HCT116 (cell line): Measurements from ENCODE around the gene IL17RA. TPM values are rescaled to one million over a fixed set of nuclear protein-coding genes. Genes with fewer than 3 reads are reported as not detected.
A peak's percentile ranks its signal among the peaks of the same experiment; 100 is the strongest.

Source experiments
- ATAC-seq: fragments of 200-7000 bp; cut with Tn5 transposase; 2 replicates; pipeline ENCODE4 v1.9.1; 2020; ENCODE audit warnings: mild to moderate bottlenecking, moderate library complexity
- BruUV-seq: library from RNA; stranded (reverse); fragments of 400-500 nt; replicated peaks from 2 replicates; lab custom pipeline; 2021; lab: Mats Ljungman, UMichigan
- CTCF ChIA-PET: fragments of 300-600 bp; sonication (Branson Sonifier 250); formaldehyde crosslinking; loops from one replicate; lab custom pipeline; 2021; ENCODE audit warnings: antibody characterized with exemption; lab: Charles Lee
- POLR2A ChIA-PET: fragments of 300-600, 350-600 bp; sonication (Branson Sonifier 250); formaldehyde crosslinking; loops from one replicate; lab custom pipeline; 2021; ENCODE audit warnings: antibody characterized with exemption; lab: Charles Lee
- RAD21 ChIA-PET, 2 experiments: fragments of 300-600 bp; sonication (Branson Sonifier 250); formaldehyde crosslinking; loops; one replicate each; lab custom pipeline; 2023; ENCODE audit warnings: low total read pairs in 2 of 2; ENCODE audit not compliant: uncharacterized antibody in 2 of 2, unreplicated experiment in 2 of 2, low non-redundant PET in 1 of 2; lab: Charles Lee
- DNase-seq: peaks from one replicate; pipeline ENCODE4 v3.0.0-alpha.2; 2010; ENCODE audit warnings: low read depth, low spot score
- H2AFZ ChIP-seq: fragments of 200-600 bp; shearing (Covaris generic), sonication (generic); 2 replicates; pipeline ENCODE4 v1.6.1; 2017; ENCODE audit warnings: low read depth, mixed run types, mixed read lengths, antibody characterized with exemption, low read length; ENCODE audit not compliant: poor library complexity, severe bottlenecking
- H3K27ac ChIP-seq: 2 replicates; pipeline ENCODE4 v1.5.1; 2012; ENCODE audit warnings: low read depth, low read length
- H3K27me3 ChIP-seq: fragments of 200-600 bp; sonication (generic); 2 replicates; pipeline ENCODE4 v1.6.1; 2016; ENCODE audit warnings: mixed run types, low read length, mixed read lengths; ENCODE audit not compliant: insufficient read depth
- H3K36me3 ChIP-seq, 2 experiments: fragments of 200-500 bp in 1 of 2; fragments of 200-600 bp in 1 of 2; sonication (Bioruptor generic) in 1 of 2; sonication (generic) in 1 of 2; 2 replicates each; pipeline versions ENCODE4 v1.5.1 to v1.6.1; 2014 to 2016; ENCODE audit warnings: low read length in 2 of 2, inconsistent platforms in 1 of 2, mixed read lengths in 1 of 2, mixed run types in 1 of 2; ENCODE audit not compliant: insufficient read depth in 2 of 2, control insufficient read depth in 1 of 2
- H3K4me1 ChIP-seq, 2 experiments: fragments of 200-600 bp in 1 of 2; sonication (generic) in 1 of 2; 2 replicates each; pipeline versions ENCODE4 v1.5.1 to v1.6.1; 2012 to 2017; ENCODE audit warnings: low read length in 2 of 2, inconsistent platforms in 1 of 2, mild to moderate bottlenecking in 1 of 2, mixed read lengths in 1 of 2, mixed run types in 1 of 2, moderate library complexity in 1 of 2; ENCODE audit not compliant: insufficient read depth in 2 of 2, control insufficient read depth in 1 of 2
- H3K4me2 ChIP-seq: fragments of 200-600 bp; sonication (generic); 2 replicates; pipeline ENCODE4 v1.6.1; 2017; ENCODE audit warnings: mixed run types, low read length, mixed read lengths
- H3K4me3 ChIP-seq, 2 experiments: fragments of 200-600 bp in 1 of 2; sonication (generic) in 1 of 2; replicated peaks in 1 of 2; 2 replicates each; pipeline ENCODE4 v1.5.1; 2011 to 2016; ENCODE audit warnings: low read length in 2 of 2, control low read depth in 1 of 2, low read depth in 1 of 2, mild to moderate bottlenecking in 1 of 2, mixed read lengths in 1 of 2, mixed run types in 1 of 2
- H3K79me2 ChIP-seq: fragments of 200-600 bp; sonication (generic); 2 replicates; pipeline ENCODE4 v1.6.1; 2017; ENCODE audit warnings: mild to moderate bottlenecking, mixed run types, low read length, moderate library complexity, mixed read lengths; ENCODE audit not compliant: insufficient read depth
- H3K9ac ChIP-seq: fragments of 200-600 bp; sonication (generic); 2 replicates; pipeline ENCODE4 v1.6.1; 2016; ENCODE audit warnings: low read length, mixed read lengths
- H3K9me2 ChIP-seq: fragments of 200-600 bp; sonication (generic), shearing (Covaris generic); 2 replicates; pipeline ENCODE4 v1.6.1; 2017; ENCODE audit warnings: mixed run types, mild to moderate bottlenecking, moderate library complexity; ENCODE audit not compliant: insufficient read depth
- H3K9me3 ChIP-seq, 2 experiments: fragments of 200-500 bp in 1 of 2; fragments of 200-600 bp in 1 of 2; sonication (Bioruptor generic) in 1 of 2; sonication (generic) in 1 of 2; 2 replicates each; pipeline ENCODE4 v1.6.1; 2014 to 2017; ENCODE audit warnings: low read length in 2 of 2, mixed read lengths in 2 of 2, inconsistent platforms in 1 of 2, low read depth in 1 of 2, mild to moderate bottlenecking in 1 of 2, mixed run types in 1 of 2, moderate library complexity in 1 of 2; ENCODE audit not compliant: control insufficient read depth in 1 of 2, insufficient read depth in 1 of 2
- H4K20me1 ChIP-seq: fragments of 200-600 bp; sonication (generic), shearing (Covaris generic); 2 replicates; pipeline ENCODE4 v1.6.1; 2017; ENCODE audit warnings: mixed run types, mild to moderate bottlenecking, moderate library complexity; ENCODE audit not compliant: insufficient read depth
- ATF3 ChIP-seq: IDR thresholded peaks from 2 replicates; pipeline ENCODE4 v1.6.1; 2012
- CBX3 ChIP-seq: IDR thresholded peaks from 2 replicates; pipeline ENCODE4 v1.6.1; 2012; ENCODE audit warnings: low read depth
- CEBPB ChIP-seq: IDR thresholded peaks from 2 replicates; pipeline ENCODE4 v1.6.1; 2012; ENCODE audit warnings: low read depth
- CTCF ChIP-seq, 3 experiments: fragments of 200-600 bp in 1 of 3; sonication (generic) in 1 of 3; IDR thresholded peaks in 2 of 3; conservative IDR thresholded peaks in 1 of 3; 2 replicates each; pipeline ENCODE4 v1.5.1; 2012 to 2017; ENCODE audit warnings: low read depth in 2 of 3, low read length in 2 of 3, antibody characterized with exemption in 1 of 3, borderline replicate concordance in 1 of 3, control low read depth in 1 of 3, mild to moderate bottlenecking in 1 of 3, mixed read lengths in 1 of 3, mixed run types in 1 of 3, moderate library complexity in 1 of 3; ENCODE audit not compliant: insufficient read depth in 1 of 3
- EGR1 ChIP-seq: IDR thresholded peaks from 2 replicates; pipeline ENCODE4 v1.6.1; 2012; ENCODE audit warnings: low read depth
- ELF1 ChIP-seq: IDR thresholded peaks from 2 replicates; pipeline ENCODE4 v1.6.1; 2012; ENCODE audit warnings: low read depth, borderline replicate concordance
- EZH2 ChIP-seq: fragments of 200-600 bp; sonication (generic); IDR thresholded peaks from 2 replicates; pipeline ENCODE4 v1.6.1; 2017; ENCODE audit warnings: antibody characterized with exemption, mixed run types
- EZH2phosphoT487 ChIP-seq: fragments of 200-600 bp; IDR thresholded peaks from 2 replicates; pipeline ENCODE4 v1.6.1; 2018; ENCODE audit warnings: antibody characterized with exemption, borderline replicate concordance
- FOSL1 ChIP-seq: IDR thresholded peaks from 2 replicates; pipeline ENCODE4 v1.6.1; 2012; ENCODE audit warnings: low read depth
- MAX ChIP-seq: IDR thresholded peaks from 2 replicates; pipeline ENCODE4 v1.6.1; 2012
- POLR2A ChIP-seq: IDR thresholded peaks from 2 replicates; pipeline ENCODE4 v1.7.0; 2011; ENCODE audit warnings: borderline replicate concordance; ENCODE audit not compliant: insufficient read depth, insufficient read length; ENCODE audit errors: extremely low read depth
- POLR2AphosphoS5 ChIP-seq: IDR thresholded peaks from 2 replicates; pipeline ENCODE4 v1.6.1; 2011; ENCODE audit warnings: mild to moderate bottlenecking, low read depth, low read length, moderate library complexity
- RAD21 ChIP-seq: IDR thresholded peaks from 2 replicates; pipeline ENCODE4 v1.6.1; 2012; ENCODE audit warnings: low read depth, mild to moderate bottlenecking
- SIN3A ChIP-seq: IDR thresholded peaks from 2 replicates; pipeline ENCODE4 v1.6.1; 2012; ENCODE audit warnings: low read depth
- TCF7L2 ChIP-seq: IDR thresholded peaks from 2 replicates; pipeline ENCODE4 v1.7.0; 2011; ENCODE audit warnings: borderline replicate concordance, inconsistent platforms; ENCODE audit not compliant: insufficient read depth, insufficient read length; ENCODE audit errors: extremely low read depth
- ZFX ChIP-seq: fragments of 450-650 bp; IDR thresholded peaks from 2 replicates; pipeline ENCODE4 v1.6.1; 2017
- ZNF274 ChIP-seq: fragments of 200-500 bp; sonication (Bioruptor generic); IDR thresholded peaks from 2 replicates; pipeline ENCODE4 v1.6.1; 2014; ENCODE audit warnings: mild to moderate bottlenecking, low read depth, low read length, inconsistent platforms
- intact Hi-C: fragments of 100-400 bp; cut with micrococcal nuclease; formaldehyde crosslinking; loops from 2 replicates; pipeline ENCODE4 v1.10.0; 2022
- total RNA-seq: library from RNA; stranded (reverse); gene quantifications from one replicate; pipeline ENCODE4 v1.2.1, GENCODE V29; 2021; ENCODE audit not compliant: unreplicated experiment
- TF ChIP-seq, protein P1 (sequence below): IDR thresholded peaks from 2 replicates; pipeline ENCODE4 v1.6.1; 2011; ENCODE audit warnings: mild to moderate bottlenecking, low read length, moderate library complexity; ENCODE audit not compliant: insufficient replicate concordance; ENCODE audit errors: extremely low read depth

Gene IL17RA
- total RNA-seq, 1 experiment from 2014 or later: 17.3 TPM

DNA sequence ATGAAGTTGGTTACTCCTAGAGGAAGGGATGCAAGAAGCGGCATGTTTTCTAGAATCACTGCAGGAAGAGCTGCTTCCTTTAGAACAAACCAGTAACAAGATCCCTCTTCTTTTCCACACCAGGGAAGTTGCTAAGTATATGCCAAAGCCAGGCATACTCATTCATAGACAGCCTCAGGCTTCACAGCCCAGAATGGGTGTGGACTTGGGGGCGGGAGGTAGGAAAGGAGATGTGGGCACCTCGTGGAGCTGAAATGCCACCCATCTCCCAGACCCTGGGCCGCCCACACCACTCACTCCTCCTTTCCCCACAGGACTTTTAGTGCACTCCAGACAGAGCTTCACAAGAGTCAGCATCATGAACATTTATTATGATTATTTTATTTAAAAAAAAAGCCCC, 52.4 kb downstream of the IL17RA start (continued):
- TF ChIP-seq CTCF (IDR thresholded peaks at IDR 0.05 in 2 of 3, conservative IDR thresholded peaks at IDR 0.05 in 1 of 3; ENCODE audit: borderline replicate concordance in 1 of 3, insufficient read depth in 1 of 3, low read depth in 2 of 3, low read length in 2 of 3): no peak
- no peak for TF ChIP-seq SIN3A
- no peak for TF ChIP-seq CBX3

DNA sequence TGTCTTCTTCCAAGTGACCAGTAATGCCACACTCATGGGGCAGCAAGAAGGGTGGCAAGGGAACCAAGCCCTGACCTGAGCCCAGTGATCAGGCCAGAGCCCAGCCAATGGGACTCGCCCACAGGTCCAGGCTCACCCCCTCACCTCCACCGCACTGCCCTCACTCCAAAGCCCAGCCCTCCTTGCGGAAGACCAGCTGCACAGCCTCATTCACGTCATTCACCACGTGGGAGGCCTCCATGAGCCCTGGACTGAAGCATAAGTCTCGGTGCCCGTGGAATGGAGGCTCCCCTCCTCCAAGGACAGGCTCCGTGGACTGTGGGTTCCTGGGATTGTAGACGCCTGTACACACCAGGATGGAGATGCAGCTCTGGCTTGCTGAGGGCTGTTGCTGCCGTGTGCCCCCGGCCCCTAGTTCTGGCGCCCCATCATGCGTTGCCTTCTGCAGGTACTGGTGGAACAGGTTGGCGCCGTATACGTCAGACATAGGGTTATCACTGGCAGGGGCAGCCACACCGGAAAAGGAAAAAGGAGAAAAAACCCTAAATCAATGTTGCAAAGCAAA, 53.1 kb downstream of the IL17RA start:
- no peak overlapping the region for H3K4me3 ChIP-seq
- TF ChIP-seq, protein P1, sequence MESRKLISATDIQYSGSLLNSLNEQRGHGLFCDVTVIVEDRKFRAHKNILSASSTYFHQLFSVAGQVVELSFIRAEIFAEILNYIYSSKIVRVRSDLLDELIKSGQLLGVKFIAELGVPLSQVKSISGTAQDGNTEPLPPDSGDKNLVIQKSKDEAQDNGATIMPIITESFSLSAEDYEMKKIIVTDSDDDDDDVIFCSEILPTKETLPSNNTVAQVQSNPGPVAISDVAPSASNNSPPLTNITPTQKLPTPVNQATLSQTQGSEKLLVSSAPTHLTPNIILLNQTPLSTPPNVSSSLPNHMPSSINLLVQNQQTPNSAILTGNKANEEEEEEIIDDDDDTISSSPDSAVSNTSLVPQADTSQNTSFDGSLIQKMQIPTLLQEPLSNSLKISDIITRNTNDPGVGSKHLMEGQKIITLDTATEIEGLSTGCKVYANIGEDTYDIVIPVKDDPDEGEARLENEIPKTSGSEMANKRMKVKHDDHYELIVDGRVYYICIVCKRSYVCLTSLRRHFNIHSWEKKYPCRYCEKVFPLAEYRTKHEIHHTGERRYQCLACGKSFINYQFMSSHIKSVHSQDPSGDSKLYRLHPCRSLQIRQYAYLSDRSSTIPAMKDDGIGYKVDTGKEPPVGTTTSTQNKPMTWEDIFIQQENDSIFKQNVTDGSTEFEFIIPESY: no peak
- TF ChIP-seq ZNF274 (no peak), EGR1 (no peak), CTCF (IDR thresholded peaks at IDR 0.05 in 2 of 3, conservative IDR thresholded peaks at IDR 0.05 in 1 of 3; ENCODE audit: borderline replicate concordance in 1 of 3, insufficient read depth in 1 of 3, low read depth in 2 of 3, low read length in 2 of 3) (no peak), EZH2phosphoT487 (no peak), RAD21 (no peak), MAX (no peak), EZH2 (no peak), FOSL1 (no peak), POLR2A (no peak), ZFX (no peak), ATF3 (no peak), CEBPB (no peak), POLR2AphosphoS5 (no peak), ELF1 (no peak), TCF7L2 (no peak), CBX3 (no peak)
- H3K27me3 ChIP-seq: no peaks in the 10 kb centered on the region
- no peaks in the 10 kb centered on the region for H3K4me1 ChIP-seq
- H3K9me2 ChIP-seq: no peaks in the 10 kb centered on the region
- H4K20me1 ChIP-seq: no peaks in the 10 kb centered on the region
- H3K4me2 ChIP-seq: no peak overlapping the region
- peaks cover 16 to 32% of the 10 kb centered on the region in 2 experiments; a peak in 3 of 4 replicates for H3K36me3 ChIP-seq
- no peak for ATAC-seq
- ChIA-PET CTCF (no interaction called here), RAD21 (no interaction called here), POLR2A (no interaction called here)
- TSS peak; percentile 63 for BruUV-seq
- no peaks in the 10 kb centered on the region for H3K9me3 ChIP-seq
- 0 out of 2 replicates have a peak, but pooled peaks cover 11% of the 10 kb centered on the region for H3K79me2 ChIP-seq
- no peak overlapping the region for H2AFZ ChIP-seq
- intact Hi-C loops: no loop called here
- DNase-seq: no peak
- no peak overlapping the region for H3K9ac ChIP-seq
- H3K27ac ChIP-seq: no peak overlapping the region
